HG02840 (cell line): Measurements from ENCODE around the gene MAGI3.

Experiments used
- ATAC-seq: cut with Tn5 transposase; IDR thresholded peaks from one replicate; pipeline ENCODE4 v1.9.1; 2021; ENCODE audit warnings: mild to moderate bottlenecking, moderate library complexity, moderate number of reproducible peaks; ENCODE audit not compliant: unreplicated experiment, low FRiP score

The MAGI3 gene

GRCh38 chr1:113641396-113641795, 251.1 kb downstream of the MAGI3 start:
- ATAC-seq, result no peak

DNA sequence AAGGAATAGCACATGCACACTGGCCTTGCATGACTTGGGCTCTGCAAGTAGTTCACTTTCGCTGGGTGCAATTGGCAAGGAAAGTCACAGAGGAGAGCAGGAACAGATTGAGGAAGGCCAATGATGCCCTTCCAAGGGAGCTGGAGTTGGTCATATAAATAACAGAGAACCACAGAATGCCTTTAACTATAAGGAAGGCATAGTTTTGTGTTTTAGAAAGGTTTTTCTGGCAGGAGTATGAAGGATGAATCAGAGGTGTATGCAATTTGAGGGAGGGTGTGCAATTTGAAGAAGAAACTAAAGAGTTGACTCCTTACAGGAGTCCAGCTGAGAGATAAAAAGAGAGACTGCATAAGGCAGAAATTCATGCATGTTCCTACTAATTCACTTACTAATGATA, 256.8 kb downstream of the MAGI3 start:
- no peak for ATAC-seq

DNA sequence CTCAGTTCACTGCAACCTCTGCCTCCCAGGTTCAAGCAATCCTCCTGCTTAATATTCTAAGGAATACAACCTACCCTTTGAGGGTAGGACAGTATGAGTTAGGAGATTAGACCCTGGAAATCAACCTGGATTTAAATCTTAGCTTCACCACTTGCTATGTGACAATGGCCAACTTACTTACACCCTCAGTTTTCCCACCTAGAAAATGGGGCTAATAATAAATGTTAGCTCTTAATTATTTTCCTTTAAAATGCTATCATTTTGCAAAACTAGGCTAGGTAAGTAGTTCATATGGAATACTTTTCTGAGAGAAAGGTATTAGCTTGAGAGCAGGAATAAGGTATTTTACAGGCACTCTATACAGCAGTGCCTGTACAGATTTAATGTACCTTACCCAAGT, 258.2 kb downstream of the MAGI3 start:
- no peak for ATAC-seq

- no peak for ATAC-seq
Observed at GRCh38 chr1:113652771-113653170, 262.5 kb downstream of the MAGI3 start.

DNA sequence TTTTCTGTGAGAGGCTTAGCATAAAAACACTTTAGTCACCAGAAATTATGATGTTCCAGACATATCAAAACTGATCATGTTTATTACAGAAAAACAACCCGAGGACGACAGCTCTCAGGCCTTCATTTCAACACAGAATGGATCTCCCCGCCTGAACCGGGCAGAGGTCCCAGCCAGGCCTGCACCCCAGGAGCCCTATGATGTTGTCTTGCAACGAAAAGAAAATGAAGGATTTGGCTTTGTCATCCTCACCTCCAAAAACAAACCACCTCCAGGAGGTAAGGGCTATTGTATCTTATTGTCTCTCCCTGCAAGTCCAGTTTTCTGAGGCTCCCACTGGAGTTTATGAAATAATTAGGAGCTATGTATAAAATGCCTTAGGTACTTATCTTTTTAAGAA, 263.4 kb downstream of the MAGI3 start:
- no peak for ATAC-seq

DNA sequence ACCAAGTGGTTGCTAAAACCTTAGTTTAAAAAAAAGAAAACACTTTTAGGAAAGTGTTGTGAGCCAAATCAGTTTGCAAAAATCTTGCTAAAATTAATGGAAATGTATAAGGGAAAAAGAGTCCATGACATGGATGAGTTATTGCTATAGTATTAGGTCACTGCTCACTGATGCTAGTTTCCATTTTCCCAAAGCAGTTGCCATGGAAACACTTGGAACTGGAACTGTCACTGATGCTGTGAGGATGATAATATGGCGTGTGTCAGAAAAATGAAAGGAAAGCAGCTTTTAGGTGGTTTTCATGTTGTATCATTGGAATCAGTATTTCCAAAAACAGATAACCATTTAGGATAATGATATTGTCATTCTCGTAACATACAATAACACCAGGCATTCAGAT, 264.6 kb downstream of the MAGI3 start:
- ATAC-seq, result no peak

- ATAC-seq, result no peak
Observed at GRCh38 chr1:113657126-113657525, 266.8 kb downstream of the MAGI3 start.

GRCh38 chr1:113657556-113658063, 267.3 kb downstream of the MAGI3 start:
- no peak for ATAC-seq

DNA sequence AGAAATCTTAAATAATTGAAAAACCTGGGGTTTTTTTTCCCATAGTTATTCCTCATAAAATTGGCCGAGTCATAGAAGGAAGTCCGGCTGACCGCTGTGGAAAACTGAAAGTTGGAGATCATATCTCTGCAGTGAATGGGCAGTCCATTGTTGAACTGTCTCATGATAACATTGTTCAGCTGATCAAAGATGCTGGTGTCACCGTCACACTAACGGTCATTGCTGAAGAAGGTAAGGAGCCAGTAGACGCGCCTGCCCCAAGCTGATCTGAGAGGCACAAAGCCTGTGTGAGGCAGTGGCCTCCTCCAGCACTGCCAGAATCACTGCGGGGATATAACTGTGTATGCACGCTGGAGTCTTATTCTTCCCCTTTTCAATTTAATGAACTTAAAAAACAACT, 268.7 kb downstream of the MAGI3 start:
- no peak for ATAC-seq

GRCh38 chr1:113659556-113659955, 269.2 kb downstream of the MAGI3 start:
- no peak for ATAC-seq

DNA sequence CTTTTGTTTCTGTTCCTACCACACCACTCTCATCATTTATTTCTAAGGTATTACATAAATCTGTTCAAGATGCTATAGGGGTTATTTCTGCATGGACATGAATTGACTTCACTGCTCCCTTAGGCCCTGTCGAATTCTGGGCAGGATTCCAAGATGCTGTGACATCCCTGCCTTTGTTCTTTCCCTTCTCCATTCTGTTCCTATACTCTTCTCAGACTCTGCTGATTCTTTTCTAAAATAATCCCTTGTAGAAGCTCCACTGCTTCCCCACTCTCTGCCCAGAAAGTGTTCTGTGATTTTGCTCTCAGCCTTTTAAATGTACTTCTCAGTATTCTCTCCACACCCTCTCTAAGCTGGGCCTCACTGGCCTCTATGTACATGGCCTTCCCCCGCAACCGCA, 269.8 kb downstream of the MAGI3 start:
- ATAC-seq, result no peak

GRCh38 chr1:113662101-113662500, 271.8 kb downstream of the MAGI3 start:
- ATAC-seq, result no peak

DNA sequence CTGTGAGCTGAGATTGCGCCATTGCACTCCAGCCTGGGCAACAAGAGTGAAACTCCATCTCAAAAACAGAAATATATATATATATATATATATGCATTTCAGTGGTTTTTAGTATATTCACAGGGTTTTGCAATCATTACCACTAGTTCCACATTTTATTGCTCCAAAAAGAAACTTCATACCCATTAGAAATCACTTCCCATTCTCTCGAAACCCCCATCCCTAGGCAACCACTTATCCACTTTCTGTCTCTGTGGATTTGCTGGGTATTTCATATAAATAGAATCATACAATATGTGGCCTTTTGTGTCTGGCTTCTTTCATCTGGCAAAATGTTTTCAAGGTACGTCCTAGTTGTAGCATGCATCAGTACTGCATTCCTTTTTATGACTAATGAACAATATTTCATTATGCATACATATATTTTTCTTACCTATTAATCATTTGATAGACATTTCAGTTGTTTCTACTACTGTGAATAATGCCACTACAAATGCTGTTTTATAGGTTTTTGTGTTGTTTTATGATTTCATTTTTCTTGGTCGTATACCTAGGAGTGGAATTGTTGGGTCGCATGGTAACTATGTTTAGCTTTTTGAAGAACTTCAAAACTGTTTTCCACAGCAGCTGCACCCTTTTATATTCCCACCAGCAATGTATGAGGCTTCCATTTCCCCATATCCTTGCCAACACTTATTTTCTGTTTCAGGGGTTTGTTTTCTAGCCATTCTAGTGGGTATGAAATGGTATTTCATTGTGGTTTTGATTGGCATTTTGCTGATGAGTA, 273.0 kb downstream of the MAGI3 start:
- ATAC-seq, result no peak

GRCh38 chr1:113665071-113665470, 274.8 kb downstream of the MAGI3 start:
- no peak for ATAC-seq

GRCh38 chr1:113666126-113666525, 275.8 kb downstream of the MAGI3 start:
- ATAC-seq, result no peak

- ATAC-seq, result no peak
Observed at GRCh38 chr1:113669988-113670387, 279.7 kb downstream of the MAGI3 start.

DNA sequence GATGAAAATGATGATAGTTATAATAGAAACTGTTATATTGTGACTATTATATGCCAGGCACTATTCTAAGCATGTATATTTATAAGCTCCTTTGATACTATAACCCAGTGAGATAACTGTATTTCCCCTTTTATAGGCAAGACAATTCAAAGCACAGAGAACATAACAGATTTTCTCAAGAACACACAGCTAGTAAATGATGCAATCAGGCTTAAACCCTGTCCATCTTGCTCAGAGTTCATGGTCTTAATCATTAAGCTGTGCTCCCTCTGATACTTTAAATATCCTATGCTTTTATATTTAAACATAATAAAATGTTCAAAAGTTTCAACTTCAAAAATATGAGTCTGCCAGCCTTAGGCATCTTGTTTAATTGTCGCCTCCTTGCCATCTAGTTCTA, 280.3 kb downstream of the MAGI3 start:
- no peak for ATAC-seq

GRCh38 chr1:113672491-113672890, 282.2 kb downstream of the MAGI3 start:
- ATAC-seq, result no peak

DNA sequence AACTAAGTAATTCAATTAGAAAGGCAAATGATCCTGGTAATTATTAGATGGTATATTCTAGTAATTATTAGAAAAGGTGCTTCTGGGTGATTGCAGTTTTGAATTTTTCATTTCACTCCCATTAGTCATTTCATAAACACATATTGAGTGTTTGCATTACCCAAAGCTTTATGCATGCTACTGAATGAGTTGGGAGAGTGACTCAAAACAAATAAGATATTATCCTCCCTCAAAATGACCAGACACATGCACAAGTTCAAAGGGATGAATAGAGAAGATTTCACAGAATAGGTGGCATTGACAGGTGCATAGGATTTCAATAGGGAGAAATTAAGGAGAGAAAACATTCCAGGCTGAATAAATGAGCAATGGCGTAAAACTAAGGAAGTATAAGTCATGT, 284.3 kb downstream of the MAGI3 start:
- no peak for ATAC-seq

DNA sequence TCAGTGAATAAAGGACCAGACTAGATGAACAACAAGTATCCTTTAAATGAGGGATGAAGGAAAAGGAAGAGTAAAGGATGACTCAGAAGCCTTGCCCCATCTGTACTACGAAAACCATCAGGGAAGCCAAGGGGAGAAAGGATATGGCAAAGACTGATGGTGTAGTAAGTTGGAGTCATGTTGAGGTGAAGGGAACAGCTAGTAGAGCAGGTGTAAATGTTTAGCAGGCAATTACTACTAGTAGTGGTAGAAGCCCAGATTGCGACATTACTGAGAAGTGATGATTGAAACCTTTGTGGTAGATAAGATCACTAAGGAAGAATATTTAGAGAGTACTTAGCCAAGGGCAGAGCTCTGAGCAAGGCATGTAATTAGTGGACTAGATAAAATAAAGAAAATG, 285.0 kb downstream of the MAGI3 start:
- ATAC-seq, result no peak

GRCh38 chr1:113676524-113676923, 286.2 kb downstream of the MAGI3 start:
- no peak for ATAC-seq
